Measurements from ENCODE around the gene ING4.

The ING4 gene

DNA sequence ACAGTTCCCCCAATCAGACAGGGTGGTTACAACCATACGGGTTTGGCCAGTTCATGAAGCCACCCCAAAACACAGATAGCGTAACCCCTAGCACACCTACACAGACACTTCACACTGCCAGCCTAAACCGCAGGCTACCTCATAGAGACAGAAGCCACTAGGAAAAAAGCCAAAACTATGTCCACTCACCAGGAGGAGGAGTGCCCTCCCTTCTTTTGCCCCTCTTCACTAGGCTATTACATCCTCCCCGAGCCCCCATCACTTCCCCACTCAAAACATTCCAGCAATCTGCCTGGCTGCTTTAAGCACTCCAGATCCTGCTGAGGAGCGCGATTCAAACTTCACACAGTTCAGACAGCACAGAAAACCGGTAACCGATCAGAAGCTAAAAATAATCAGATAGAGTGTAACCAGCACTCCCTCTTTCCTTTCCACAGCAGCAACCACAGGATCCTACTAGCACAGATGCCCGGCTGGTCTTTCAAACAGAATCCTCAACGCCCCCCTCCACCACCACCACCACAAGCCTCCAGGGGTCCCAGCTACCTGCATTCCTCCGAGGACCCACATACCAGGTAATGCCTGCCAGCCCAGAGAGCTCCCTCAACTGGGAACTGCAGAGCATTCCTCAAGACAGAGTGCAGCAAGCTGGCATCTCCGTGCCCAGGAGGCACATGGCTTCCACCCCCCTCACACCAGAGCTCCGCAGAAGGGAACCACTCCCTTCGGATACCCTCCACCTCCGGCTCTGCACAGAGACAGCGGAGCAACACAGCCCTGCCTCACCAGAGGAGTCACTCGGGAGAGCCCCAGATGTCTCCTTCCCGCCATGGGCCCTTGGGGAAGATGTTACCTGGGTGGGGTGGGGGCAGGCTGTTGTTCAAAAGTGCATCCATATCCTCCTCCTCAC is 57.2 kb downstream of the ING4 start:
- DNase-seq = peak; percentile 34

- peak; percentile 31 for DNase-seq
These were observed 58.5 kb downstream of the ING4 start for GRCh38 chr12:6604259-6605029.

DNA sequence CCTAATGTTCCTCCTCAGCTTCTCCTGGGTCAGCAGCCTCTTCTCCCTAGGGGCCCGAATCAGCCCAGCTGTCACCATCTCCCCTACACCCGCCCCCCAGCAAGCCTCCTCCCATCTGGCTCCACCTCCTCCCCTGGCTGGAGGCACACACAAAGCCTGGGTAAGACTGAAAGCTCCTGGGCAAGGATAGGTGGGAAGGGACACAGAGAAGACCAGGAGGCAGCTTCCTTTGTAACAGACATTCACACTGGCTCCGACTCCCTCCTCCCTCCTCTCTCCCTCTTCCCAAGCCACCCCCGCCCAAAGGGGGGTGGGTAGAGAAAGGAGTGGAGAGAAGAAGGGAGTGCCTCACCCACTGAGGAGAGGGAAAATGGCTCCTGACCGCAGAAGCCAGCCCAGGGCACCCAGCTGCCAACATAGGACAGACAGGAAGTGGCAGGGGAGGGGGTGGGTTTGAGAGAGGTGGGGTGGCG is 59.8 kb downstream of the ING4 start:
- peak; percentile 43 for DNase-seq

GRCh38 chr12:6602526-6602925 is 60.4 kb downstream of the ING4 start:
- no peak for DNase-seq
